Gastroesophageal sphincter (tissue), 4 donors: ENCODE data around the gene ATP6V1C2. TPM values are rescaled to one million over a fixed set of nuclear protein-coding genes. Genes with fewer than 3 reads are reported as not detected.
A peak's percentile ranks its signal among the peaks of the same experiment; 100 is the strongest.

Experiments used
- ATAC-seq: fragments of 150-250 bp; one replicate; pipeline ENCODE4 v1.9.1; 2016; ENCODE audit warnings: mild to moderate bottlenecking, moderate library complexity
- H3K27ac ChIP-seq, 4 donors: fragments of 200-600 bp; sonication (generic) in 3 of 4; 1 replicate in 3 of 4; 2 replicates in 1 of 4; pipeline ENCODE4 v1.5.1; 2016 to 2019
- H3K27me3 ChIP-seq: fragments of 200-600 bp; sonication (generic); one replicate; pipeline ENCODE4 v1.5.1; 2019
- H3K36me3 ChIP-seq, 2 donors: fragments of 200-600 bp; sonication (generic); one replicate each; pipeline ENCODE4 v1.5.1; 2019; ENCODE audit warnings: control low read depth in 1 of 2
- H3K4me1 ChIP-seq, 3 donors: fragments of 200-600 bp; sonication (generic); 1 replicate in 2 of 3; 2 replicates in 1 of 3; pipeline ENCODE4 v1.5.1; 2016 to 2019; ENCODE audit warnings: control low read depth in 2 of 3
- H3K4me3 ChIP-seq, 2 donors: fragments of 200-600 bp; sonication (generic); one replicate each; pipeline ENCODE4 v1.5.1; 2019; ENCODE audit warnings: mild to moderate bottlenecking in 1 of 2, moderate library complexity in 1 of 2
- H3K9me3 ChIP-seq, 3 donors: fragments of 200-600 bp; sonication (generic); one replicate each; pipeline ENCODE4 v1.5.1; 2017 to 2019; ENCODE audit warnings: control low read depth in 2 of 3
- EP300 ChIP-seq: sonication (generic); formaldehyde crosslinking; IDR thresholded peaks from one replicate; pipeline ENCODE4 v1.6.1; 2017; ENCODE audit warnings: antibody characterized with exemption, mild to moderate bottlenecking
- POLR2A ChIP-seq, 2 donors: fragments of 450-650 bp; IDR thresholded peaks; one replicate each; pipeline ENCODE4 v1.6.1; 2017; ENCODE audit warnings: antibody characterized with exemption in 2 of 2, mild to moderate bottlenecking in 2 of 2, moderate library complexity in 1 of 2
- POLR2AphosphoS5 ChIP-seq: sonication (generic); formaldehyde crosslinking; IDR thresholded peaks from one replicate; pipeline ENCODE4 v1.6.1; 2017; ENCODE audit warnings: antibody characterized with exemption
- WGBS, 2 donors: methylation state at CpG; one replicate each; pipeline ENCODE4 v1.1.5; 2018; ENCODE audit warnings: low coverage in 1 of 2; 5-methylcytosine and 5-hydroxymethylcytosine counted together
- total RNA-seq, 4 donors: library from RNA; depleted of rRNA; stranded (reverse); fragments of >200 nt; gene quantifications; one replicate each; pipeline ENCODE4 v1.1.0, GENCODE V29; 2016
- TF ChIP-seq, protein P1 (sequence below), 4 experiments: fragments of 200-600 bp in 2 of 4; fragments of 450-650 bp in 2 of 4; sonication (generic) in 1 of 4; IDR thresholded peaks; one replicate each; pipeline ENCODE4 v1.5.1; 2017 to 2019; ENCODE audit warnings: antibody characterized with exemption in 4 of 4, mild to moderate bottlenecking in 2 of 4, moderate library complexity in 2 of 4

ATP6V1C2 gene, protein sequence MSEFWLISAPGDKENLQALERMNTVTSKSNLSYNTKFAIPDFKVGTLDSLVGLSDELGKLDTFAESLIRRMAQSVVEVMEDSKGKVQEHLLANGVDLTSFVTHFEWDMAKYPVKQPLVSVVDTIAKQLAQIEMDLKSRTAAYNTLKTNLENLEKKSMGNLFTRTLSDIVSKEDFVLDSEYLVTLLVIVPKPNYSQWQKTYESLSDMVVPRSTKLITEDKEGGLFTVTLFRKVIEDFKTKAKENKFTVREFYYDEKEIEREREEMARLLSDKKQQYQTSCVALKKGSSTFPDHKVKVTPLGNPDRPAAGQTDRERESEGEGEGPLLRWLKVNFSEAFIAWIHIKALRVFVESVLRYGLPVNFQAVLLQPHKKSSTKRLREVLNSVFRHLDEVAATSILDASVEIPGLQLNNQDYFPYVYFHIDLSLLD
- total RNA-seq = under 1 TPM in 2 of 4 donors, not detected in 2; 0.42 to 0.45 TPM

DNA sequence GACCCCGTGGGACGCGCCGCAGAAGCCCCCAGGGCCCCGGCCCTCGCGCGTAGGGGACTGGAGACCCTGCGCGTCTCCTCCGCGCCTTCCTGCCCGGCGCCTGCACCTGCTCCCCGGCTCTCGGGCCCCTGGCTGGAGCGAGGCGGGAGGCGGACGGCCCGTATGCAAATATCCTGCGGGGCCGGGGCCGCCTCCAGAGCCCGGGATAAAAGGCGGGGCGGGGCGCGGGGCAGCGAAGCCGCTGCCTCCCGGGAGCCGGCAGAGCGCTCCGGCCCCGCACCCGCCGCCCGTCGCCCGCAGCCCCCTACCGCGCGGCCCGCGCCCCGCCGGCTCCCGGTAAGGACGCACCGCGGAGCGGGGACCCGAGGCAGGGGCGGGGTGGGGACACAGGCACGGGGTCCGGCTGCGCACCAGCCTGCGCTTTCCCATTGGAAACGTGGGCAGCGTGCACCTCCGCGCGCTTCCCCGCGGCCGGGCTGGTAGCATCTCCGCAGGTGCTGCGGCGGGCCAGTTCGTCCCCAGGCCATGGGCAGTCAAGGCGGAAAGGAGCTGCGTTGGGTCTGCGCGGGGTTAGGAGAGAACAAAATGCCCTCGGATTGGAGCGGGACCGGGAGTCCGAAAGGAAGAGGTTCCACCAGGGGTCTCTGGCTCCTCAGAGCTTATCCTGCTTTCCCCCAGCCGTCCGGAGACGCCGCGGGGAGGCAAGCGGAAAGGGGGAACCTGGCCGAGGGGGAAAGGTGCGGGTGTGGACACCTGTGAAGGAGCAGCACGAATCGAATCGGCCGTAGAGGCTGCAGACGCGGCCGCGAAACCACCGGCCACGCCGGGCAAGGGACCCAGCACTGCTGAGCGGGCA, at the start of gene ATP6V1C2:
TSS of gene ATP6V1C2 (plus strand) at position 235 of the 856 bp plus-strand sequence. CDS start 1,220 bp downstream, outside the sequence.
- Histone ChIP-seq H3K27ac (no peak within 1 kb of the TSS), H3K4me1 (peaks cover 0 to 26% (median 12%) of the 10 kb centered on the region in 3 donors), H3K36me3 (no peaks in the 10 kb centered on the region), H3K4me3 (peak within 1 kb of the TSS in 1 of 2 donors; percentile 51), H3K9me3 (no peaks in the 10 kb centered on the region), H3K27me3 (peaks cover 68% of the 10 kb centered on the region)
- WGBS, 2 donors = 0 to 3% methylated on average over 12 to 21 of the region's 99 CpGs
- no peak for TF ChIP-seq POLR2AphosphoS5
- TF ChIP-seq EP300 = no peak
- TF ChIP-seq, protein P1, sequence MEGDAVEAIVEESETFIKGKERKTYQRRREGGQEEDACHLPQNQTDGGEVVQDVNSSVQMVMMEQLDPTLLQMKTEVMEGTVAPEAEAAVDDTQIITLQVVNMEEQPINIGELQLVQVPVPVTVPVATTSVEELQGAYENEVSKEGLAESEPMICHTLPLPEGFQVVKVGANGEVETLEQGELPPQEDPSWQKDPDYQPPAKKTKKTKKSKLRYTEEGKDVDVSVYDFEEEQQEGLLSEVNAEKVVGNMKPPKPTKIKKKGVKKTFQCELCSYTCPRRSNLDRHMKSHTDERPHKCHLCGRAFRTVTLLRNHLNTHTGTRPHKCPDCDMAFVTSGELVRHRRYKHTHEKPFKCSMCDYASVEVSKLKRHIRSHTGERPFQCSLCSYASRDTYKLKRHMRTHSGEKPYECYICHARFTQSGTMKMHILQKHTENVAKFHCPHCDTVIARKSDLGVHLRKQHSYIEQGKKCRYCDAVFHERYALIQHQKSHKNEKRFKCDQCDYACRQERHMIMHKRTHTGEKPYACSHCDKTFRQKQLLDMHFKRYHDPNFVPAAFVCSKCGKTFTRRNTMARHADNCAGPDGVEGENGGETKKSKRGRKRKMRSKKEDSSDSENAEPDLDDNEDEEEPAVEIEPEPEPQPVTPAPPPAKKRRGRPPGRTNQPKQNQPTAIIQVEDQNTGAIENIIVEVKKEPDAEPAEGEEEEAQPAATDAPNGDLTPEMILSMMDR (IDR thresholded peaks at IDR 0.05) = no peak
- TF ChIP-seq POLR2A (IDR thresholded peaks at IDR 0.05) = no peak
- peak; percentile 28 for ATAC-seq

DNA sequence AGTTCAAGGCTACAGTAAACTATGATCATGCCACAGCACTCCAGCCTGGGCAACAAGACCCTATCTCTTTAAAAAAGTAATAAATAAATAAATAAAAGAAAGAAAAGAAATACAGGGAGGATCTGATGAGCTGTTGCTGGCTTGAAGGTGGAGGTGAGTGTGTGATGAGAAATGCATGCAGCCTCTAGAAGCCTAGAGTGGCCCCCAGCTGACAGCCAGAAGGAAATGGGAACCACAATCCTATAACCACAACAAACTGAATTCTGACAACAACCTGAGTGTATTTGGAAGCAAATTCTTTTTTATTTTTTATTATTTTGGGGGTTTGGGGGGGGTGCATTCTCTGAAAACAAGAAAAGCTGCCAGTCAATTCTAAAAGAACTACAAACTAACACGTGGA, 46.3 kb upstream of the ATP6V1C2 start:
- H3K4me3 ChIP-seq = no peak overlapping the region
- no peaks in the 10 kb centered on the region for H3K4me1 ChIP-seq
- no peak for TF ChIP-seq POLR2A (IDR thresholded peaks at IDR 0.05)
- TF ChIP-seq, protein P1 (IDR thresholded peaks at IDR 0.05) = no peak
- TF ChIP-seq POLR2AphosphoS5 = no peak
- TF ChIP-seq EP300 = no peak
- 75% methylated on average over 1 of the region's 1 CpG for WGBS, 2 donors
- no peaks in the 10 kb centered on the region for H3K9me3 ChIP-seq
- H3K36me3 ChIP-seq = peaks cover 0 to 90% of the 10 kb centered on the region in 2 donors
- H3K27ac ChIP-seq = no peak overlapping the region
- no peak for ATAC-seq
- no peaks in the 10 kb centered on the region for H3K27me3 ChIP-seq

DNA sequence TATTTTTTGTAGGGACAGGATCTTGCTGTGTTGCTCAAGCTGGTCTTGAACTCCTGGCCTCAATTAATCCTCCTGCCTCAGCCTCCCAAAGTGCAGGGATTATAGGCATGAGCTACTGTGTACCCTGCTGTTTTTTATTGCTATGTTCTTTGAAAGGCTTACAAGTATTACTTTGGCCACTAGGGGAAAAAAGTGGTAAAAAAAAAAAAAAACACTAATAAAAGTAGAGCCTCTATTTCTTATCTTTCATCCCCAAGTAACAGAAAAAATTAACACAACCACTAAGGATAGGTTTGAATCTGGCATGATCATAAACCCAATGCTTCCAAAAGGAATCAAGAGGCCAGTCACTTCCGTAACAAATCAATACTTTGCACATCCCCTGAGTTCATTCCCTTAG, 43.2 kb upstream of the ATP6V1C2 start:
- 71 to 100% methylated on average over 1 of the region's 1 CpG for WGBS, 2 donors
- Histone ChIP-seq H3K27me3 (no peaks in the 10 kb centered on the region), H3K27ac (no peak overlapping the region), H3K4me1 (no peaks in the 10 kb centered on the region), H3K36me3 (peaks cover 0 to 89% of the 10 kb centered on the region in 2 donors), H3K9me3 (no peaks in the 10 kb centered on the region), H3K4me3 (no peak overlapping the region)
- ATAC-seq = no peak
- no peak for TF ChIP-seq POLR2A (IDR thresholded peaks at IDR 0.05)
- TF ChIP-seq EP300 = no peak
- no peak for TF ChIP-seq POLR2AphosphoS5
- TF ChIP-seq, protein P1 (IDR thresholded peaks at IDR 0.05) = no peak

DNA sequence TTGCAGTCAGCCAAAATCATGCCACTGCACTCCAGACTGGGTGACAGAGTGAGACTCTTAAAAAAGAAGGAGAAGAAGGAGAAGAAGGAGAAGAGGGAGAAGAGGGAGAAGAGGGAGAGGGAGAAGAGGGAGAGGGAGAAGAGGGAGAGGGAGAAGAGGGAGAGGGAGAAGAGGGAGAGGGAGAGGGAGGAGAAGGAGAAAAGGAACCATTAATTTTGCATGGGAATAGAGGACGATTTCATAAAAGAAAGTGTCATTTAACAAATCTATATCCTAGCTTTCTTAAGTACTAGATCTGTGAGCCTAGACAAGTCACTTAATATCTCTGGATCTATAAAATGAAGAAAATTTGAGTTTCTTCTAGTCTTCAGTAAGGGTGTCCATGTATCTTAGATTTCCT, 41.2 kb upstream of the ATP6V1C2 start:
- Histone ChIP-seq H3K4me1 (no peaks in the 10 kb centered on the region), H3K27me3 (no peaks in the 10 kb centered on the region), H3K4me3 (no peak overlapping the region), H3K27ac (no peak overlapping the region), H3K9me3 (no peaks in the 10 kb centered on the region), H3K36me3 (peaks cover 0 to 80% of the 10 kb centered on the region in 2 donors)
- TF ChIP-seq POLR2AphosphoS5 = no peak
- no peak for TF ChIP-seq POLR2A (IDR thresholded peaks at IDR 0.05)
- TF ChIP-seq, protein P1 (IDR thresholded peaks at IDR 0.05) = no peak
- TF ChIP-seq EP300 = no peak
- no peak for ATAC-seq
- 88 to 95% methylated on average over 1 of the region's 1 CpG for WGBS, 2 donors
